Vagina (tissue), 2 donors: ENCODE measurements around the gene SLC27A3.
A peak's percentile ranks its signal among the peaks of the same experiment; 100 is the strongest.

Experiments
- POLR2AphosphoS5 ChIP-seq, 2 donors: sonication (generic); formaldehyde crosslinking; IDR thresholded peaks; one replicate each; pipeline ENCODE4 v1.9.0; 2017; ENCODE audit warnings: antibody characterized with exemption in 2 of 2, mild to moderate bottlenecking in 2 of 2, low read depth in 1 of 2; ENCODE audit not compliant: insufficient read depth in 1 of 2
- TF ChIP-seq, protein P1 (sequence below), 3 experiments: fragments of 450-650 bp in 2 of 3; fragments of 200-600 bp in 1 of 3; sonication (generic) in 1 of 3; IDR thresholded peaks; one replicate each; pipeline ENCODE4 v1.5.1; 2017 to 2019; ENCODE audit warnings: antibody characterized with exemption in 3 of 3, mild to moderate bottlenecking in 2 of 3, moderate library complexity in 2 of 3

DNA sequence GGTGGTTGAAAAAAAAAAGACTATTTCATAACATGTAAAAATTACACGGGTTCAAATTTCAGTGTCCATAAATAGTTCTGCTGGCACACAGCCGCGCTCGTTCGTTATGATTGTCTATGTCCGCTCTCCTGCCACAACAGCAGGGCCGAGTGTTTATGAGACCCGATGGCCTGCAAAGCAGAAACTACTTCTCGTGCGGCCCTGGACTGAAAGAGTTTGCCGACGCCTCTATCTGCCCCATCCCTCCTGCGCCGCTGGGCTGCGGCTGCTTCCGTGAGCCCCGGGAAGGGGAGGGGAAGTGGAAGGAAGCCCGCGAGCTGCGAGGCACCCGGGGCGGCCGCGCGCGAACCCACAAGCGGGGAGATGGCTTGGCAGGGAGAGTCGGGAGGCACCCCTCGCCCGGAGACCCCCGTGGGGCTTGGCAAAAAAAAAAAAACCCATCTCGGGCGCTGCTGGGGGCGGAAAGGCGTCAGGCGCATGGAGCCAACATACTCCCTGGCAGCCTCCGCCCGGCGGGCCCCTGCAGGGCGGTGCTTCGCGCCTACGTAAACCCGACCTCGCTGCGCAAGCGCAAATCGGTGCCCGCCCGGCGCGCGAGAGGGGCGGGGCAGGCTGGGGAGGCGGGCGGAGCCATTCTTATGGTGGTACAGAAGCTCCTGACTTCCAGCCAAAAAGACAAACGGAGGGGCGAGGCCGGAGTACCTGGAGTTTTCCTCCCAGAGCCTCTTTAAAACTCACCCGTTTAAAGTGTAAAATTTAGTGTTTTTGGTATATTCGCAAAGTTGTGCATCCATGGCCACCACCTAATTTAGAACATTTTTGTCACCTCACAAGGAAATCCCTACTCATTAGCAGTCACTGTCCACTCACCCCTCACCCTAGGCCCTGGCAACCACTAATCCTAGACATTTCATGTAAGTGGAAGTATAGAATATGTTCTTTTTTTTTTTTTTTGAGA lies 8.3 kb downstream of the SLC27A3 start:
- TF ChIP-seq, protein P1, sequence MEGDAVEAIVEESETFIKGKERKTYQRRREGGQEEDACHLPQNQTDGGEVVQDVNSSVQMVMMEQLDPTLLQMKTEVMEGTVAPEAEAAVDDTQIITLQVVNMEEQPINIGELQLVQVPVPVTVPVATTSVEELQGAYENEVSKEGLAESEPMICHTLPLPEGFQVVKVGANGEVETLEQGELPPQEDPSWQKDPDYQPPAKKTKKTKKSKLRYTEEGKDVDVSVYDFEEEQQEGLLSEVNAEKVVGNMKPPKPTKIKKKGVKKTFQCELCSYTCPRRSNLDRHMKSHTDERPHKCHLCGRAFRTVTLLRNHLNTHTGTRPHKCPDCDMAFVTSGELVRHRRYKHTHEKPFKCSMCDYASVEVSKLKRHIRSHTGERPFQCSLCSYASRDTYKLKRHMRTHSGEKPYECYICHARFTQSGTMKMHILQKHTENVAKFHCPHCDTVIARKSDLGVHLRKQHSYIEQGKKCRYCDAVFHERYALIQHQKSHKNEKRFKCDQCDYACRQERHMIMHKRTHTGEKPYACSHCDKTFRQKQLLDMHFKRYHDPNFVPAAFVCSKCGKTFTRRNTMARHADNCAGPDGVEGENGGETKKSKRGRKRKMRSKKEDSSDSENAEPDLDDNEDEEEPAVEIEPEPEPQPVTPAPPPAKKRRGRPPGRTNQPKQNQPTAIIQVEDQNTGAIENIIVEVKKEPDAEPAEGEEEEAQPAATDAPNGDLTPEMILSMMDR (IDR thresholded peaks at IDR 0.05), result peak in 1 of 3 experiments; percentile 32
- peak; percentile 97 to 100 for TF ChIP-seq POLR2AphosphoS5 (IDR thresholded peaks at IDR 0.05; ENCODE audit: insufficient read depth in 1 of 2, low read depth in 1 of 2)
